Activated naive CD8-positive, alpha-beta T cell treated with anti-CD3 and anti-CD28 coated beads for 36 hours (primary cell): ENCODE measurements around the gene BICC1. TPM values are rescaled to one million over a fixed set of nuclear protein-coding genes. Genes with fewer than 3 reads are reported as not detected.

Source experiments
- DNase-seq: peaks from one replicate; pipeline ENCODE4 v3.0.0; 2021
- H3K27ac Mint-ChIP-seq: one replicate; pipeline ENCODE4 v1.8.0; 2022; ENCODE audit warnings: mild to moderate bottlenecking, moderate library complexity, mixed read lengths
- H3K27me3 Mint-ChIP-seq: one replicate; pipeline ENCODE4 v1.8.0; 2022; ENCODE audit warnings: mild to moderate bottlenecking, mixed read lengths
- H3K36me3 Mint-ChIP-seq: one replicate; pipeline ENCODE4 v1.8.0; 2021; ENCODE audit warnings: mild to moderate bottlenecking, mixed read lengths
- H3K4me1 Mint-ChIP-seq: one replicate; pipeline ENCODE4 v1.8.0; 2021; ENCODE audit warnings: mixed read lengths
- H3K4me3 Mint-ChIP-seq: one replicate; pipeline ENCODE4 v1.8.0; 2022; ENCODE audit warnings: mild to moderate bottlenecking, moderate library complexity, mixed read lengths
- H3K9me3 Mint-ChIP-seq: one replicate; pipeline ENCODE4 v1.8.0; 2022; ENCODE audit warnings: mixed read lengths
- total RNA-seq, 2 experiments: library from RNA; stranded (reverse); gene quantifications; one replicate each; pipeline ENCODE4 v1.2.3, GENCODE V29; 2021

Gene BICC1
- total RNA-seq, 2 experiments from 2014 or later = 0.04 TPM; not detected in 1

GRCh38 chr10:58757352-58758065 lies 244.8 kb downstream of the BICC1 start:
- Mint-ChIP-seq H3K9me3 (no peaks in the 10 kb centered on the region), H3K36me3 (no peaks in the 10 kb centered on the region), H3K4me1 (no peaks in the 10 kb centered on the region), H3K4me3 (no peak overlapping the region), H3K27ac (no peak overlapping the region), H3K27me3 (peaks cover 13% of the 10 kb centered on the region)
- DNase-seq = no peak

- Mint-ChIP-seq H3K4me1 (no peaks in the 10 kb centered on the region), H3K9me3 (no peaks in the 10 kb centered on the region), H3K27me3 (peaks cover 13% of the 10 kb centered on the region), H3K4me3 (no peak overlapping the region), H3K27ac (no peak overlapping the region), H3K36me3 (no peaks in the 10 kb centered on the region)
- no peak for DNase-seq
These were observed 245.6 kb downstream of the BICC1 start for GRCh38 chr10:58758321-58758720.

GRCh38 chr10:58764087-58764747 lies 251.5 kb downstream of the BICC1 start:
- H3K27me3 Mint-ChIP-seq = peaks cover 5% of the 10 kb centered on the region
- DNase-seq = no peak
- peaks cover 7% of the 10 kb centered on the region for H3K9me3 Mint-ChIP-seq
- H3K4me1 Mint-ChIP-seq = no peaks in the 10 kb centered on the region
- no peak overlapping the region for H3K27ac Mint-ChIP-seq
- no peaks in the 10 kb centered on the region for H3K36me3 Mint-ChIP-seq
- no peak overlapping the region for H3K4me3 Mint-ChIP-seq

GRCh38 chr10:58765910-58766309 lies 253.2 kb downstream of the BICC1 start:
- DNase-seq = no peak
- Mint-ChIP-seq H3K4me3 (no peak overlapping the region), H3K36me3 (no peaks in the 10 kb centered on the region), H3K9me3 (peaks cover 7% of the 10 kb centered on the region), H3K27ac (no peak overlapping the region), H3K4me1 (no peaks in the 10 kb centered on the region), H3K27me3 (no peaks in the 10 kb centered on the region)

- Mint-ChIP-seq H3K27me3 (no peaks in the 10 kb centered on the region), H3K4me3 (no peak overlapping the region), H3K9me3 (peaks cover 7% of the 10 kb centered on the region), H3K4me1 (no peaks in the 10 kb centered on the region), H3K36me3 (no peaks in the 10 kb centered on the region), H3K27ac (no peak overlapping the region)
- no peak for DNase-seq
These were observed 255.0 kb downstream of the BICC1 start for GRCh38 chr10:58767652-58768051.

DNA sequence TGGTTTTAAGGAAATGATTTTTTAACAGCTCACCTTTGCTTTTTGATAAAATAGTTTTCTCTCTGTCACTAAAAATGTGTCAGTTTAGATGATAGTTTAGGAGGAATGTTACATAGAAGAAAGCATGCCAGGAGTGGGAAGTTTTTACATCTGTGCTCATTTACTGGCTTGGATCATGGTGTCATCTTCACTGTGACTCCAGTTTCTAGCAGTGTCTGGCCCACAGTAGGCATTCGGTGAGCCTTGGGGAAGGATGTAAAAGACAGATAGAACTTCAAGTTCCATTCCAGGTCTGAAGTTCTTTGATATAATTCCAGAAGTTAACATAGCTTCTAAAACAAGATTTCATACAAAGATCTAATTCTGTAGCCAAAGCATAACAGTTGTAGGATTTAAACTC lies 259.2 kb downstream of the BICC1 start:
- DNase-seq = no peak
- no peaks in the 10 kb centered on the region for H3K4me1 Mint-ChIP-seq
- no peaks in the 10 kb centered on the region for H3K27me3 Mint-ChIP-seq
- peaks cover 5% of the 10 kb centered on the region for H3K9me3 Mint-ChIP-seq
- H3K36me3 Mint-ChIP-seq = no peaks in the 10 kb centered on the region
- H3K27ac Mint-ChIP-seq = no peak overlapping the region
- H3K4me3 Mint-ChIP-seq = no peak overlapping the region

DNA sequence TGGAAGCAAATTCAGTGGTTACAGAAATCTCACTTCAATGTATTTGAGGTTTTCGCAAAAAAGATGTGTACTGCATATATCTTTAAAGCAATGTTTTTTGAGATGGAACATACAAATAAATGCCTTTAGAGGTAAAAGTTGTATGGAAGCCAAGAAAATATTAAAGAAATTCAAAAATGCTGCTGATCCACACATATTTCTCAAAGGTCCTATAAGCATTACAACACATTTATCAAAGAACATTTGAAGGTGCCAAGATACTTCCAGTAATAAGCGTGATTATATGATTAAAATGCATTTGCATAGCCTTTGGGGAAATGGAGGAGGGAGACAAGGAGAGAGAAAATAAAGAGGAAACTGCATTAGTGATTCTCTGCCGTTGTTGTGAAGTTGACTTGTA lies 260.1 kb downstream of the BICC1 start:
- H3K9me3 Mint-ChIP-seq = no peaks in the 10 kb centered on the region
- no peak overlapping the region for H3K4me3 Mint-ChIP-seq
- no peak overlapping the region for H3K27ac Mint-ChIP-seq
- no peak for DNase-seq
- no peaks in the 10 kb centered on the region for H3K27me3 Mint-ChIP-seq
- H3K36me3 Mint-ChIP-seq = no peaks in the 10 kb centered on the region
- H3K4me1 Mint-ChIP-seq = no peaks in the 10 kb centered on the region

DNA sequence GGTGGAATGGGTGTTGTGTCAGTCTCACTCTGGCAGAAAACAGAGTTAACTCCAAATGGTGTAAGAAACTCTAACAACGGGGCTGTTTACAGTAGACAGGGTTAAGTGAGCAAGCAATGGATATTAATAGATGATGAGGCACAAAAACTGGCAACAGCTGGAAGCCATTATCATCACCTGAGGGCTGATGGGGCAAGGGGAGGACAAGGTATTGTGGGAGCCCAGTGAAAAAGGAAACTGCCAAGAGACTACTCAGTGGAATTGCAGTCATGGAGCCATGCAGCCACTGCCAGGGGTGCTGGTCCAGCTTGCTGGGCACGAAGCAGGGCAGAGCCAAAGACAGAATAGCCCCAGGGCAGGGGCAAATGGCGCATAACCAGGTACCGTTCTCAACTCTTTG lies 260.7 kb downstream of the BICC1 start:
- H3K4me3 Mint-ChIP-seq = no peak overlapping the region
- no peaks in the 10 kb centered on the region for H3K36me3 Mint-ChIP-seq
- H3K4me1 Mint-ChIP-seq = no peaks in the 10 kb centered on the region
- H3K27ac Mint-ChIP-seq = no peak overlapping the region
- no peak for DNase-seq
- no peaks in the 10 kb centered on the region for H3K9me3 Mint-ChIP-seq
- H3K27me3 Mint-ChIP-seq = no peaks in the 10 kb centered on the region

GRCh38 chr10:58773944-58774343 lies 261.3 kb downstream of the BICC1 start:
- Mint-ChIP-seq H3K27ac (no peak overlapping the region), H3K9me3 (no peaks in the 10 kb centered on the region)

DNA sequence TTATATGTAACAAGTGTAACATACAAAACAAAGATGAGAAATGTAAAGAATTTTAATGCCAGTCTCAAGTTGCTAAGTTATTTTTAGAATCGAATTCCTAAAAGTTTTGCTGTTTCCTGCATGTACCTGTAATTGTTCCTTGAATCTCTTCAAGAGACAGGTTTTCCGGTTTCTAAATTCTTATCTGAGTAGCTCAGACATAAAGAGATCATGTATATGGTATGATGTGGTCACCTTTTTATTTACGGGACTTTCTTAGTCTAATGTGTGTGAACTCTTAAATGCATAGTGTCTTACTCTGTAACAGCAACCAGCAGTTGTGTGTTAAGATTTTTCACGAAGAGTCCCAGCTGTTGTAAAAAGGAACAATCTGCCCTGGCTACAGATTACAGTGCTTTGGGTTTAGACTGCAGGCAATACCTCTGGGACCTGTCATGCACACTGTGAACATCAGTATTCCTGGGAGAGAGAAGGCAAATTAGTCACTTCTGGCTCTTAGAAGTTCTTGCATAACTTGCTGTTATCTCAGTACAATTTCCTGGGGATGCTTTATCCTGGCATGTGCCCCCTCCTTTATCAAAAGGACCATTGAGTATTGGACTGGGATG lies 263.4 kb downstream of the BICC1 start:
- H3K27me3 Mint-ChIP-seq = no peaks in the 10 kb centered on the region
- no peak overlapping the region for H3K27ac Mint-ChIP-seq
- H3K4me3 Mint-ChIP-seq = no peak overlapping the region
- H3K4me1 Mint-ChIP-seq = no peaks in the 10 kb centered on the region
- DNase-seq = no peak
- no peaks in the 10 kb centered on the region for H3K36me3 Mint-ChIP-seq
- H3K9me3 Mint-ChIP-seq = no peaks in the 10 kb centered on the region

More at GRCh38 chr10:58773944-58774343, 261.3 kb downstream of the BICC1 start:
- no peak for DNase-seq
- H3K36me3 Mint-ChIP-seq = no peaks in the 10 kb centered on the region
- no peak overlapping the region for H3K4me3 Mint-ChIP-seq
- H3K4me1 Mint-ChIP-seq = no peaks in the 10 kb centered on the region
- no peaks in the 10 kb centered on the region for H3K27me3 Mint-ChIP-seq

GRCh38 chr10:58776568-58777318 lies 264.1 kb downstream of the BICC1 start:
- no peaks in the 10 kb centered on the region for H3K36me3 Mint-ChIP-seq

GRCh38 chr10:58778966-58779365 lies 266.3 kb downstream of the BICC1 start:
- DNase-seq = no peak
- Mint-ChIP-seq H3K4me1 (no peaks in the 10 kb centered on the region), H3K9me3 (no peaks in the 10 kb centered on the region), H3K36me3 (no peaks in the 10 kb centered on the region), H3K27me3 (peaks cover 5% of the 10 kb centered on the region), H3K27ac (no peak overlapping the region), H3K4me3 (no peak overlapping the region)

More at GRCh38 chr10:58776568-58777318, 264.1 kb downstream of the BICC1 start:
- Mint-ChIP-seq H3K27me3 (peaks cover 2% of the 10 kb centered on the region), H3K4me3 (no peak overlapping the region), H3K27ac (no peak overlapping the region), H3K9me3 (no peaks in the 10 kb centered on the region), H3K4me1 (no peaks in the 10 kb centered on the region)
- DNase-seq = no peak

GRCh38 chr10:58779594-58779993 lies 266.9 kb downstream of the BICC1 start:
- H3K27me3 Mint-ChIP-seq = peaks cover 5% of the 10 kb centered on the region
- no peak overlapping the region for H3K27ac Mint-ChIP-seq
- no peaks in the 10 kb centered on the region for H3K4me1 Mint-ChIP-seq
- H3K4me3 Mint-ChIP-seq = no peak overlapping the region
- H3K36me3 Mint-ChIP-seq = no peaks in the 10 kb centered on the region
- no peaks in the 10 kb centered on the region for H3K9me3 Mint-ChIP-seq
- DNase-seq = no peak

DNA sequence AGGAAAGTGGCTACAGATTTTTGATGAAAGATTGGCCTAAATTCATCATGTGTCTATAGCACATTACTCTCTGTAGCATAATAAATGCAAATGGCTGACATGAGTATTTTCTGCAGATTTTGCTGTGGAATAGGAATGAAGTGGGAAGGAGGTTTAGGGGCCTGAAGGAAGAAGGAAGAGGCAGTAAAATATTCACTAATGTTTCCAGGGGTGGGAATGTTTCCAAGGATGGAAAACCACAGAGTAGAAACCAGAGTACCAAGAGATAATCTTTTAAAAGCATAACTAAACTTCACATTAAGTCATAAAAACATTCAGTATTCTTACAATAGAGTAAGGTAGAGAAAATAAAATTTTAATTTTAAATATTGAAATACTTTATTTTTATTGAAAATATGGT lies 267.8 kb downstream of the BICC1 start:
- Mint-ChIP-seq H3K27me3 (peaks cover 5% of the 10 kb centered on the region), H3K9me3 (no peaks in the 10 kb centered on the region), H3K27ac (no peak overlapping the region), H3K4me1 (no peaks in the 10 kb centered on the region), H3K4me3 (no peak overlapping the region), H3K36me3 (no peaks in the 10 kb centered on the region)
- DNase-seq = no peak

- Mint-ChIP-seq H3K4me3 (no peak overlapping the region), H3K27ac (no peak overlapping the region), H3K36me3 (no peaks in the 10 kb centered on the region), H3K27me3 (peaks cover 5% of the 10 kb centered on the region), H3K9me3 (no peaks in the 10 kb centered on the region), H3K4me1 (no peaks in the 10 kb centered on the region)
- no peak for DNase-seq
These were observed 269.3 kb downstream of the BICC1 start for GRCh38 chr10:58781873-58782488.
